H9 (cell line): Measurements from ENCODE around the gene SLC9A1. TPM values are rescaled to one million over a fixed set of nuclear protein-coding genes. Genes with fewer than 3 reads are reported as not detected.

ENCODE experiments used
- DNase-seq: peaks from one replicate; pipeline ENCODE4 v3.0.0-alpha.2; 2017
- H2AFZ ChIP-seq: one replicate; pipeline ENCODE4 v1.6.1; 2013; ENCODE audit warnings: mild to moderate bottlenecking, low read length, control low read depth, moderate library complexity
- H2AK5ac ChIP-seq: 2 replicates; pipeline ENCODE4 v1.6.1; 2013; ENCODE audit warnings: low read length, control low read depth, mixed read lengths; ENCODE audit not compliant: insufficient read length
- H2BK120ac ChIP-seq: one replicate; pipeline ENCODE4 v1.6.1; 2013; ENCODE audit warnings: low read depth, mild to moderate bottlenecking, low read length, control low read depth, inconsistent platforms; ENCODE audit not compliant: poor library complexity, severe bottlenecking
- H2BK12ac ChIP-seq: 2 replicates; pipeline ENCODE4 v1.6.1; 2013; ENCODE audit warnings: low read length, control low read depth, mixed read lengths, low read depth; ENCODE audit not compliant: insufficient read length
- H2BK15ac ChIP-seq: 2 replicates; pipeline ENCODE4 v1.6.1; 2013; ENCODE audit warnings: low read depth, low read length, control low read depth
- H2BK20ac ChIP-seq: one replicate; pipeline ENCODE4 v1.6.1; 2013; ENCODE audit warnings: low read depth, mild to moderate bottlenecking, low read length, control low read depth, inconsistent platforms; ENCODE audit not compliant: poor library complexity, severe bottlenecking
- H2BK5ac ChIP-seq: 2 replicates; pipeline ENCODE4 v1.6.1; 2013; ENCODE audit warnings: low read length, control low read depth, mixed read lengths; ENCODE audit not compliant: insufficient read length
- H3K14ac ChIP-seq: 2 replicates; pipeline ENCODE4 v1.6.1; 2013; ENCODE audit warnings: low read length, control low read depth; ENCODE audit not compliant: insufficient read depth
- H3K18ac ChIP-seq: 2 replicates; pipeline ENCODE4 v1.6.1; 2013; ENCODE audit warnings: low read depth, mild to moderate bottlenecking, mixed read lengths, low read length, control low read depth; ENCODE audit not compliant: insufficient read length
- H3K23ac ChIP-seq: 2 replicates; pipeline ENCODE4 v1.6.1; 2013; ENCODE audit warnings: low read length, control low read depth, mixed read lengths, low read depth; ENCODE audit not compliant: insufficient read length
- H3K23me2 ChIP-seq: 2 replicates; pipeline ENCODE4 v1.6.1; 2013; ENCODE audit warnings: low read depth, mild to moderate bottlenecking, mixed read lengths, low read length, control low read depth; ENCODE audit not compliant: insufficient read length, poor library complexity, severe bottlenecking
- H3K27ac ChIP-seq: 2 replicates; pipeline ENCODE4 v1.5.1; 2013; ENCODE audit warnings: low read length, control low read depth, mixed read lengths, low read depth; ENCODE audit not compliant: insufficient read length
- H3K27me3 ChIP-seq: 2 replicates; pipeline ENCODE4 v1.6.1; 2013; ENCODE audit warnings: low read length, control low read depth, inconsistent platforms; ENCODE audit not compliant: insufficient read depth
- H3K4ac ChIP-seq: 2 replicates; pipeline ENCODE4 v1.6.1; 2013; ENCODE audit warnings: low read depth, mild to moderate bottlenecking, control low read depth, inconsistent platforms, low read length, moderate library complexity
- H3K4me1 ChIP-seq: 2 replicates; pipeline ENCODE4 v1.6.1; 2013; ENCODE audit warnings: low read length, control low read depth, inconsistent platforms; ENCODE audit not compliant: insufficient read depth
- H3K4me2 ChIP-seq: 2 replicates; pipeline ENCODE4 v1.6.1; 2013; ENCODE audit warnings: low read length, control low read depth, mixed read lengths; ENCODE audit not compliant: insufficient read length, insufficient read depth
- H3K56ac ChIP-seq: 2 replicates; pipeline ENCODE4 v1.6.1; 2013; ENCODE audit warnings: low read depth, mild to moderate bottlenecking, mixed read lengths, low read length, control low read depth; ENCODE audit not compliant: insufficient read length
- H3K79me1 ChIP-seq: 2 replicates; pipeline ENCODE4 v1.6.1; 2013; ENCODE audit warnings: low read depth, mild to moderate bottlenecking, moderate library complexity, low read length, control low read depth, inconsistent platforms; ENCODE audit not compliant: insufficient read depth, poor library complexity, severe bottlenecking
- H3K79me2 ChIP-seq: 2 replicates; pipeline ENCODE4 v1.6.1; 2013; ENCODE audit warnings: low read length, control low read depth, inconsistent platforms; ENCODE audit not compliant: insufficient read depth
- H3K9ac ChIP-seq: 2 replicates; pipeline ENCODE4 v1.6.1; 2013; ENCODE audit warnings: low read length, control low read depth, mixed read lengths; ENCODE audit not compliant: insufficient read length; ENCODE audit errors: extremely low read depth
- H3K9me3 ChIP-seq: one replicate; pipeline ENCODE4 v1.6.1; 2013; ENCODE audit warnings: low read depth, low read length, inconsistent platforms; ENCODE audit not compliant: control insufficient read depth
- H3T11ph ChIP-seq: one replicate; pipeline ENCODE4 v1.6.1; 2013; ENCODE audit warnings: mild to moderate bottlenecking, low read length, control low read depth, inconsistent platforms
- H4K20me1 ChIP-seq: one replicate; pipeline ENCODE4 v1.6.1; 2013; ENCODE audit not compliant: control insufficient read depth, insufficient read length, insufficient read depth
- H4K5ac ChIP-seq: 2 replicates; pipeline ENCODE4 v1.6.1; 2013; ENCODE audit warnings: low read depth, mild to moderate bottlenecking, mixed read lengths, low read length, control low read depth; ENCODE audit not compliant: insufficient read length
- H4K8ac ChIP-seq: replicated peaks from 2 replicates; pipeline ENCODE4 v1.6.1; 2013; ENCODE audit warnings: low read length, control low read depth, mixed read lengths, low read depth; ENCODE audit not compliant: insufficient read length
- H4K91ac ChIP-seq: 2 replicates; pipeline ENCODE4 v1.6.1; 2013; ENCODE audit warnings: low read depth, mild to moderate bottlenecking, moderate library complexity, mixed read lengths, low read length, control low read depth; ENCODE audit not compliant: insufficient read length
- H3K27ac Mint-ChIP-seq, 3 experiments: 2 replicates in 2 of 3; 3 replicates in 1 of 3; pipeline ENCODE4 v1.8.0; 2020 to 2021; ENCODE audit warnings: mixed read lengths in 3 of 3, mild to moderate bottlenecking in 1 of 3, moderate library complexity in 1 of 3
- H3K27me3 Mint-ChIP-seq: 2 replicates; pipeline ENCODE4 v1.8.0; 2021; ENCODE audit warnings: low read depth, mild to moderate bottlenecking, moderate library complexity, mixed read lengths
- H3K36me3 Mint-ChIP-seq, 3 experiments: 2 replicates in 2 of 3; 3 replicates in 1 of 3; pipeline ENCODE4 v1.8.0; 2020 to 2021; ENCODE audit warnings: low read depth in 3 of 3, mixed read lengths in 3 of 3; ENCODE audit not compliant: insufficient read depth in 1 of 3
- H3K4me1 Mint-ChIP-seq, 2 experiments: 2 replicates each; pipeline ENCODE4 v1.8.0; 2020; ENCODE audit warnings: mixed read lengths in 2 of 2
- H3K4me3 Mint-ChIP-seq, 2 experiments: 2 replicates in 1 of 2; 3 replicates in 1 of 2; pipeline ENCODE4 v1.8.0; 2020 to 2021; ENCODE audit warnings: mild to moderate bottlenecking in 2 of 2, mixed read lengths in 2 of 2, moderate library complexity in 1 of 2
- H3K9me3 Mint-ChIP-seq, 2 experiments: 2 replicates in 1 of 2; 3 replicates in 1 of 2; pipeline ENCODE4 v1.8.0; 2020; ENCODE audit warnings: mild to moderate bottlenecking in 2 of 2, mixed read lengths in 2 of 2, moderate library complexity in 1 of 2
- CTCF ChIP-seq: fragments of 200-600 bp; sonication (generic); conservative IDR thresholded peaks from 3 replicates; pipeline ENCODE4 v1.8.0; 2021; ENCODE audit warnings: antibody characterized with exemption, mild to moderate bottlenecking
- WGBS: extraction: QIAGEN DNeasy Blood & Tissue Kit; methylation state at CpG from one replicate; pipeline ENCODE4 v1.1.7; 2013; ENCODE audit warnings: missing lambda C conversion rate, low lambda C conversion rate, mixed read lengths; ENCODE audit not compliant: insufficient read length; ENCODE audit errors: extremely low coverage; 5-methylcytosine and 5-hydroxymethylcytosine counted together
- total RNA-seq: library from RNA; stranded (reverse); gene quantifications from 2 replicates; pipeline ENCODE4 v1.2.1, GENCODE V29; 2021

The SLC9A1 gene
- total RNA-seq, 1 experiment from 2014 or later = 20.8 TPM

- Mint-ChIP-seq H3K27me3 (peaks cover 19% of the 10 kb centered on the region), H3K9me3 (no peaks in the 10 kb centered on the region), H3K36me3 (no peaks in the 10 kb centered on the region), H3K27ac (no peak overlapping the region), H3K4me1 (no peaks in the 10 kb centered on the region; a peak in 1 of 4 replicates), H3K4me3 (no peak overlapping the region)
- no peak overlapping the region for H2BK12ac ChIP-seq
- no peak overlapping the region for H3K18ac ChIP-seq
- H4K8ac ChIP-seq = no peak overlapping the region
- no peak overlapping the region for H3K56ac ChIP-seq
- H3K27me3 ChIP-seq = no peaks in the 10 kb centered on the region
- no peak for TF ChIP-seq CTCF
- no CpG with 5 or more reads among the region's 1 CpG for WGBS
- no peaks in the 10 kb centered on the region for H4K20me1 ChIP-seq
- no peaks in the 10 kb centered on the region for H3K79me2 ChIP-seq
- H3K14ac ChIP-seq = no peak overlapping the region
- no peak overlapping the region for H2BK15ac ChIP-seq
- no peak overlapping the region for H3K9ac ChIP-seq
- no peak overlapping the region for H2BK5ac ChIP-seq
- H3T11ph ChIP-seq = no peak overlapping the region
- no peak overlapping the region for H2AK5ac ChIP-seq
- no peak overlapping the region for H2AFZ ChIP-seq
- no peak overlapping the region for H4K5ac ChIP-seq
- H4K91ac ChIP-seq = no peak overlapping the region
- H3K4me2 ChIP-seq = no peak overlapping the region
- no peak overlapping the region for H2BK120ac ChIP-seq
- H3K23me2 ChIP-seq = no peaks in the 10 kb centered on the region
- no peaks in the 10 kb centered on the region for H3K4me1 ChIP-seq
- no peak overlapping the region for H2BK20ac ChIP-seq
- H3K9me3 ChIP-seq = no peaks in the 10 kb centered on the region
- no peak overlapping the region for H3K23ac ChIP-seq
- no peaks in the 10 kb centered on the region for H3K79me1 ChIP-seq
- H3K27ac ChIP-seq = no peak overlapping the region
- no peak for DNase-seq
- no peak overlapping the region for H3K4ac ChIP-seq
Measured at GRCh38 chr1:27203946-27204345, 49.0 kb upstream of the SLC9A1 start.
